ENCODE measurements around the gene ZSWIM1. TPM values are rescaled to one million over a fixed set of nuclear protein-coding genes. Genes with fewer than 3 reads are reported as not detected.

Gene ZSWIM1
- total and polyA plus RNA-seq, 2 donors (not counting 1 experiment from before 2014, with no cell fraction given), result 5.4 to 15.7 TPM

- H3K4me2 ChIP-seq (replicated peaks; ENCODE audit: low read depth, low read length, poor library complexity, severe bottlenecking), result no peak overlapping the region
- H3K79me2 ChIP-seq (ENCODE audit: control insufficient read depth, insufficient read depth, low read length), result peaks cover 36% of the 10 kb centered on the region
- no peak overlapping the region for H3K27ac ChIP-seq (ENCODE audit: low read length in 2 of 2)
- peaks cover 0 to 47% of the 10 kb centered on the region in 2 experiments for H3K36me3 ChIP-seq (replicated peaks in 1 of 2; ENCODE audit: control extremely low read depth in 1 of 2, control insufficient read depth in 1 of 2, extremely low read depth in 1 of 2, insufficient read depth in 2 of 2, low read length in 1 of 2)
- DNase-seq, result peak; percentile 4
- H3K27me3 Mint-ChIP-seq, result no peaks in the 10 kb centered on the region
- peaks cover 33% of the 10 kb centered on the region for H3K4me1 Mint-ChIP-seq
- ChIA-PET POLR2A (interaction anchor here (1.1 to 3.6 kb wide), 3 partner anchors 10 to 51 kb away, joined by 3 to 19 read pairs (median 4); partner anchors contain the start of gene PCIF1), CTCF (interaction anchor here (1.5 to 2.5 kb wide), 2 partner anchors 8 to 41 kb away, joined by 4 to 11 read pairs; partner anchors contain the start of gene NEURL2)
- H3K9me3 ChIP-seq (ENCODE audit: control extremely low read depth in 1 of 3, control insufficient read depth in 2 of 3, insufficient read depth in 1 of 3, low read length in 2 of 3), result no peaks in the 10 kb centered on the region
- peak overlapping the region; percentile 73 for H3K4me3 Mint-ChIP-seq
- no peak for TF ChIP-seq EZH2 (IDR thresholded peaks at IDR 0.05; ENCODE audit: borderline replicate concordance, insufficient read depth, low read depth, low read length, poor library complexity, severe bottlenecking)
- TF ChIP-seq, protein P1, sequence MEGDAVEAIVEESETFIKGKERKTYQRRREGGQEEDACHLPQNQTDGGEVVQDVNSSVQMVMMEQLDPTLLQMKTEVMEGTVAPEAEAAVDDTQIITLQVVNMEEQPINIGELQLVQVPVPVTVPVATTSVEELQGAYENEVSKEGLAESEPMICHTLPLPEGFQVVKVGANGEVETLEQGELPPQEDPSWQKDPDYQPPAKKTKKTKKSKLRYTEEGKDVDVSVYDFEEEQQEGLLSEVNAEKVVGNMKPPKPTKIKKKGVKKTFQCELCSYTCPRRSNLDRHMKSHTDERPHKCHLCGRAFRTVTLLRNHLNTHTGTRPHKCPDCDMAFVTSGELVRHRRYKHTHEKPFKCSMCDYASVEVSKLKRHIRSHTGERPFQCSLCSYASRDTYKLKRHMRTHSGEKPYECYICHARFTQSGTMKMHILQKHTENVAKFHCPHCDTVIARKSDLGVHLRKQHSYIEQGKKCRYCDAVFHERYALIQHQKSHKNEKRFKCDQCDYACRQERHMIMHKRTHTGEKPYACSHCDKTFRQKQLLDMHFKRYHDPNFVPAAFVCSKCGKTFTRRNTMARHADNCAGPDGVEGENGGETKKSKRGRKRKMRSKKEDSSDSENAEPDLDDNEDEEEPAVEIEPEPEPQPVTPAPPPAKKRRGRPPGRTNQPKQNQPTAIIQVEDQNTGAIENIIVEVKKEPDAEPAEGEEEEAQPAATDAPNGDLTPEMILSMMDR (IDR thresholded peaks at IDR 0.05), result no peak
- H2AFZ ChIP-seq (ENCODE audit: insufficient read depth, low read depth, low read length, poor library complexity, severe bottlenecking), result no peak overlapping the region
- H3K9me3 Mint-ChIP-seq (ENCODE audit: insufficient read depth), result no peaks in the 10 kb centered on the region
- H3K27me3 ChIP-seq (replicated peaks in 1 of 4; ENCODE audit: control extremely low read depth in 1 of 4, control insufficient read depth in 3 of 4, insufficient read depth in 4 of 4, low read length in 3 of 4), result no peaks in the 10 kb centered on the region
- peaks cover 3 to 19% of the 10 kb centered on the region in 2 donors for H3K4me1 ChIP-seq (ENCODE audit: control insufficient read depth in 2 of 2, insufficient read depth in 2 of 2, low read length in 2 of 2)
- intact Hi-C loops (cut with micrococcal nuclease), result no loop called here
- no peak overlapping the region for H3K9ac ChIP-seq (ENCODE audit: low read length)
- no peak overlapping the region for H3K4me3 ChIP-seq (ENCODE audit: control extremely low read depth in 1 of 5, extremely low read depth in 1 of 5, insufficient read depth in 1 of 5, low read depth in 2 of 5, low read length in 4 of 5)
- H3K27ac Mint-ChIP-seq, result peak overlapping the region; percentile 65
- WGBS (ENCODE audit: insufficient coverage), result 96% methylated on average over 4 of the region's 4 CpGs
- H4K20me1 ChIP-seq (ENCODE audit: control insufficient read depth, insufficient read depth, low read length, poor library complexity, severe bottlenecking), result no peaks in the 10 kb centered on the region
- ATAC-seq (ENCODE audit: low read depth), result no peak
Measured at GRCh38 chr20:45882469-45883099, 1.6 kb downstream of the ZSWIM1 start.

DNA sequence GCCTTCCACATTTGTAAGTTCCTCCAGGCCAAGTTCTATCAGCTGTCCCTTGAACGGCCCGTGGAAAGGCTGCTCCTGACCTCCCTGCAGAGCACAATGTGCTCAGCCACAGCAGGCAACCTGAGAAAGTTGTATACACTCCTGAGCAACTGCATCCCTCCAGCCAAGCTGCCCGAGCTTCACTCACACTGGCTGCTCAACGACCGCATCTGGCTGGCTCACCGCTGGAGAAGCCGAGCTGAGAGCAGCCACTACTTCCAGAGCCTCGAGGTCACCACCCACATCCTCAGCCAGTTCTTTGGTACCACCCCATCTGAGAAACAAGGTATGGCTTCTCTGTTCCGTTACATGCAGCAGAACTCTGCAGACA is 2.1 kb downstream of the ZSWIM1 start:
- intact Hi-C loops (cut with micrococcal nuclease), result no loop called here
- Histone ChIP-seq H3K4me2 (replicated peaks; ENCODE audit: low read depth, low read length, poor library complexity, severe bottlenecking) (no peak overlapping the region), H4K20me1 (ENCODE audit: control insufficient read depth, insufficient read depth, low read length, poor library complexity, severe bottlenecking) (no peaks in the 10 kb centered on the region), H3K27me3 (replicated peaks in 1 of 4; ENCODE audit: control extremely low read depth in 1 of 4, control insufficient read depth in 3 of 4, insufficient read depth in 4 of 4, low read length in 3 of 4) (no peaks in the 10 kb centered on the region), H3K9me3 (ENCODE audit: control extremely low read depth in 1 of 3, control insufficient read depth in 2 of 3, insufficient read depth in 1 of 3, low read length in 2 of 3) (no peaks in the 10 kb centered on the region), H3K79me2 (ENCODE audit: control insufficient read depth, insufficient read depth, low read length) (peaks cover 36% of the 10 kb centered on the region), H3K9ac (ENCODE audit: low read length) (no peak overlapping the region), H3K27ac (ENCODE audit: low read length in 2 of 2) (no peak overlapping the region), H3K36me3 (replicated peaks in 1 of 2; ENCODE audit: control extremely low read depth in 1 of 2, control insufficient read depth in 1 of 2, extremely low read depth in 1 of 2, insufficient read depth in 2 of 2, low read length in 1 of 2) (peaks cover 0 to 42% of the 10 kb centered on the region in 2 experiments), H2AFZ (ENCODE audit: insufficient read depth, low read depth, low read length, poor library complexity, severe bottlenecking) (no peak overlapping the region), H3K4me1 (ENCODE audit: control insufficient read depth in 2 of 2, insufficient read depth in 2 of 2, low read length in 2 of 2) (peaks cover 3 to 19% of the 10 kb centered on the region in 2 donors), H3K4me3 (ENCODE audit: control extremely low read depth in 1 of 5, extremely low read depth in 1 of 5, insufficient read depth in 1 of 5, low read depth in 2 of 5, low read length in 4 of 5) (no peak overlapping the region)
- no peak for TF ChIP-seq EZH2 (IDR thresholded peaks at IDR 0.05; ENCODE audit: borderline replicate concordance, insufficient read depth, low read depth, low read length, poor library complexity, severe bottlenecking)
- TF ChIP-seq, protein P1 (IDR thresholded peaks at IDR 0.05), result no peak
- peaks cover 33% of the 10 kb centered on the region for H3K4me1 Mint-ChIP-seq
- peak overlapping the region; percentile 65 for H3K27ac Mint-ChIP-seq
- H3K4me3 Mint-ChIP-seq, result peak overlapping the region; percentile 73
- no peaks in the 10 kb centered on the region for H3K27me3 Mint-ChIP-seq
- POLR2A ChIA-PET, result interaction anchor here (1.1 to 3.6 kb wide), 2 partner anchors 27 to 51 kb away, joined by 4 to 19 read pairs; partner anchors contain the start of gene PCIF1
- CTCF ChIA-PET, result no interaction called here
- DNase-seq (no peak), ATAC-seq (ENCODE audit: low read depth) (no peak)
- WGBS (ENCODE audit: insufficient coverage), result 95% methylated on average over 9 of the region's 9 CpGs
- no peaks in the 10 kb centered on the region for H3K9me3 Mint-ChIP-seq (ENCODE audit: insufficient read depth)
